HCT116 (cell line): ENCODE data around the gene BICD2. TPM values are rescaled to one million over a fixed set of nuclear protein-coding genes. Genes with fewer than 3 reads are reported as not detected.

Source experiments
- ATAC-seq: fragments of 200-7000 bp; cut with Tn5 transposase; 2 replicates; pipeline ENCODE4 v1.9.1; 2020; ENCODE audit warnings: mild to moderate bottlenecking, moderate library complexity
- BruUV-seq: library from RNA; stranded (reverse); fragments of 400-500 nt; replicated peaks from 2 replicates; lab custom pipeline; 2021; lab: Mats Ljungman, UMichigan
- CTCF ChIA-PET: fragments of 300-600 bp; sonication (Branson Sonifier 250); formaldehyde crosslinking; loops from one replicate; lab custom pipeline; 2021; ENCODE audit warnings: antibody characterized with exemption; lab: Charles Lee
- POLR2A ChIA-PET: fragments of 300-600, 350-600 bp; sonication (Branson Sonifier 250); formaldehyde crosslinking; loops from one replicate; lab custom pipeline; 2021; ENCODE audit warnings: antibody characterized with exemption; lab: Charles Lee
- RAD21 ChIA-PET, 2 experiments: fragments of 300-600 bp; sonication (Branson Sonifier 250); formaldehyde crosslinking; loops; one replicate each; lab custom pipeline; 2023; ENCODE audit warnings: low total read pairs in 2 of 2; ENCODE audit not compliant: uncharacterized antibody in 2 of 2, unreplicated experiment in 2 of 2, low non-redundant PET in 1 of 2; lab: Charles Lee
- DNase-seq: peaks from one replicate; pipeline ENCODE4 v3.0.0-alpha.2; 2010; ENCODE audit warnings: low read depth, low spot score
- H2AFZ ChIP-seq: fragments of 200-600 bp; shearing (Covaris generic), sonication (generic); 2 replicates; pipeline ENCODE4 v1.6.1; 2017; ENCODE audit warnings: low read depth, mixed run types, mixed read lengths, antibody characterized with exemption, low read length; ENCODE audit not compliant: poor library complexity, severe bottlenecking
- H3K27ac ChIP-seq: 2 replicates; pipeline ENCODE4 v1.5.1; 2012; ENCODE audit warnings: low read depth, low read length
- H3K27me3 ChIP-seq: fragments of 200-600 bp; sonication (generic); 2 replicates; pipeline ENCODE4 v1.6.1; 2016; ENCODE audit warnings: mixed run types, low read length, mixed read lengths; ENCODE audit not compliant: insufficient read depth
- H3K36me3 ChIP-seq, 2 experiments: fragments of 200-500 bp in 1 of 2; fragments of 200-600 bp in 1 of 2; sonication (Bioruptor generic) in 1 of 2; sonication (generic) in 1 of 2; 2 replicates each; pipeline versions ENCODE4 v1.5.1 to v1.6.1; 2014 to 2016; ENCODE audit warnings: low read length in 2 of 2, inconsistent platforms in 1 of 2, mixed read lengths in 1 of 2, mixed run types in 1 of 2; ENCODE audit not compliant: insufficient read depth in 2 of 2, control insufficient read depth in 1 of 2
- H3K4me1 ChIP-seq, 2 experiments: fragments of 200-600 bp in 1 of 2; sonication (generic) in 1 of 2; 2 replicates each; pipeline versions ENCODE4 v1.5.1 to v1.6.1; 2012 to 2017; ENCODE audit warnings: low read length in 2 of 2, inconsistent platforms in 1 of 2, mild to moderate bottlenecking in 1 of 2, mixed read lengths in 1 of 2, mixed run types in 1 of 2, moderate library complexity in 1 of 2; ENCODE audit not compliant: insufficient read depth in 2 of 2, control insufficient read depth in 1 of 2
- H3K4me2 ChIP-seq: fragments of 200-600 bp; sonication (generic); 2 replicates; pipeline ENCODE4 v1.6.1; 2017; ENCODE audit warnings: mixed run types, low read length, mixed read lengths
- H3K4me3 ChIP-seq, 2 experiments: fragments of 200-600 bp in 1 of 2; sonication (generic) in 1 of 2; replicated peaks in 1 of 2; 2 replicates each; pipeline ENCODE4 v1.5.1; 2011 to 2016; ENCODE audit warnings: low read length in 2 of 2, control low read depth in 1 of 2, low read depth in 1 of 2, mild to moderate bottlenecking in 1 of 2, mixed read lengths in 1 of 2, mixed run types in 1 of 2
- H3K79me2 ChIP-seq: fragments of 200-600 bp; sonication (generic); 2 replicates; pipeline ENCODE4 v1.6.1; 2017; ENCODE audit warnings: mild to moderate bottlenecking, mixed run types, low read length, moderate library complexity, mixed read lengths; ENCODE audit not compliant: insufficient read depth
- H3K9ac ChIP-seq: fragments of 200-600 bp; sonication (generic); 2 replicates; pipeline ENCODE4 v1.6.1; 2016; ENCODE audit warnings: low read length, mixed read lengths
- H3K9me2 ChIP-seq: fragments of 200-600 bp; sonication (generic), shearing (Covaris generic); 2 replicates; pipeline ENCODE4 v1.6.1; 2017; ENCODE audit warnings: mixed run types, mild to moderate bottlenecking, moderate library complexity; ENCODE audit not compliant: insufficient read depth
- H3K9me3 ChIP-seq, 2 experiments: fragments of 200-500 bp in 1 of 2; fragments of 200-600 bp in 1 of 2; sonication (Bioruptor generic) in 1 of 2; sonication (generic) in 1 of 2; 2 replicates each; pipeline ENCODE4 v1.6.1; 2014 to 2017; ENCODE audit warnings: low read length in 2 of 2, mixed read lengths in 2 of 2, inconsistent platforms in 1 of 2, low read depth in 1 of 2, mild to moderate bottlenecking in 1 of 2, mixed run types in 1 of 2, moderate library complexity in 1 of 2; ENCODE audit not compliant: control insufficient read depth in 1 of 2, insufficient read depth in 1 of 2
- H4K20me1 ChIP-seq: fragments of 200-600 bp; sonication (generic), shearing (Covaris generic); 2 replicates; pipeline ENCODE4 v1.6.1; 2017; ENCODE audit warnings: mixed run types, mild to moderate bottlenecking, moderate library complexity; ENCODE audit not compliant: insufficient read depth
- SIN3A ChIP-seq: IDR thresholded peaks from 2 replicates; pipeline ENCODE4 v1.6.1; 2012; ENCODE audit warnings: low read depth
- ZFX ChIP-seq: fragments of 450-650 bp; IDR thresholded peaks from 2 replicates; pipeline ENCODE4 v1.6.1; 2017
- intact Hi-C: fragments of 100-400 bp; cut with micrococcal nuclease; formaldehyde crosslinking; loops from 2 replicates; pipeline ENCODE4 v1.10.0; 2022
- total RNA-seq: library from RNA; stranded (reverse); gene quantifications from one replicate; pipeline ENCODE4 v1.2.1, GENCODE V29; 2021; ENCODE audit not compliant: unreplicated experiment

The BICD2 gene
- total RNA-seq, 1 experiment from 2014 or later = 23.4 TPM

DNA sequence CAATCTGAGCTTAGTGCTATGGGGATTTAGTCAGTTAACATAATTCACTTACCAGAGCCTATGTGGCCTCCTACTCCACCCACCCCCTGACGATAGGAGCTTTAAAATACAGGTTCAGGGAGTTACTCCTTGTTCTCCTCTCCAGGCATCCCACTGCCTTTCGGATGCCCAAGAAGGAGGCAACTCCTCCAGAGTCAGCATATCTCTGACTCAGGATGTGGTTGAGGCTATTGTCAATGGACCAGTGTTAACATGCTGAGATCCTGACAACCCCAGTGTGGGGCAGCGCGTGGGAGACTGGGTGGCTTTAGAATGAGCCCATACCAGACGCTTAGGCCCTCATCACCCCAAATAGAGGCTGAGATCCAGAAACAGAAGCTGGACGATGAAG, 27.4 kb downstream of the BICD2 start:
- no TSS peak for BruUV-seq
- H3K4me3 ChIP-seq = no peak overlapping the region
- H3K79me2 ChIP-seq = peaks cover 96% of the 10 kb centered on the region
- H3K9ac ChIP-seq = no peak overlapping the region
- no peak overlapping the region for H3K4me2 ChIP-seq
- CTCF ChIA-PET = no interaction called here
- H4K20me1 ChIP-seq = peaks cover 17% of the 10 kb centered on the region; the same call in 1 of the 2 replicates
- POLR2A ChIA-PET = no interaction called here
- intact Hi-C loops = no loop called here
- H3K4me1 ChIP-seq = peaks cover 9 to 26% of the 10 kb centered on the region in 2 experiments; a peak in 3 of 4 replicates
- no peak overlapping the region for H3K27ac ChIP-seq
- H3K36me3 ChIP-seq = no peaks in the 10 kb centered on the region
- H3K27me3 ChIP-seq = no peaks in the 10 kb centered on the region
- RAD21 ChIA-PET = no interaction called here
- H3K9me3 ChIP-seq = no peaks in the 10 kb centered on the region
- DNase-seq (no peak), ATAC-seq (no peak)
- no peak for TF ChIP-seq SIN3A
- TF ChIP-seq ZFX = no peak
- H3K9me2 ChIP-seq = no peaks in the 10 kb centered on the region
- H2AFZ ChIP-seq = no peak overlapping the region

- Histone ChIP-seq H3K27ac (no peak overlapping the region), H3K27me3 (no peaks in the 10 kb centered on the region), H2AFZ (no peak overlapping the region), H3K36me3 (no peaks in the 10 kb centered on the region), H3K9me2 (no peaks in the 10 kb centered on the region), H3K4me2 (no peak overlapping the region), H3K79me2 (peaks cover 96% of the 10 kb centered on the region), H3K9ac (no peak overlapping the region), H3K4me3 (no peak overlapping the region), H3K9me3 (no peaks in the 10 kb centered on the region), H3K4me1 (peaks cover 9 to 26% of the 10 kb centered on the region in 2 experiments; a peak in 3 of 4 replicates), H4K20me1 (peaks cover 17% of the 10 kb centered on the region; the same call in 1 of the 2 replicates)
- ATAC-seq (no peak), DNase-seq (no peak)
- no peak for TF ChIP-seq ZFX
- no TSS peak for BruUV-seq
- POLR2A ChIA-PET = no interaction called here
- RAD21 ChIA-PET = no interaction called here
- intact Hi-C loops = no loop called here
- CTCF ChIA-PET = no interaction called here
These were observed 27.9 kb downstream of the BICD2 start for GRCh38 chr9:92736563-92737215.
